ENCODE data around the gene SLC17A5. TPM values are rescaled to one million over a fixed set of nuclear protein-coding genes. Genes with fewer than 3 reads are reported as not detected.
"Not testable (repeated sequence)": the region's sequence is repeated elsewhere in the genome, so short reads cannot be mapped to it uniquely, and the experiment has no call there.

SLC17A5 gene
- total and polyA plus RNA-seq, 9 donors = 13.5 to 24.8 (median 19.1) TPM

GRCh38 chr6:73558624-73559398 is 95.0 kb downstream of the SLC17A5 start:
- no peak for DNase-seq
- no peak overlapping the region for H3K4me3 ChIP-seq (ENCODE audit: low read length)
- no peaks in the 10 kb centered on the region for H3K36me3 ChIP-seq (ENCODE audit: control insufficient read depth, insufficient read depth, low read length)
- H3K4me1 ChIP-seq (ENCODE audit: control insufficient read depth, insufficient read depth, low read length) = peaks cover 2% of the 10 kb centered on the region
- 47% methylated on average over 3 of the region's 4 CpGs for WGBS (ENCODE audit: insufficient coverage)
- no peaks in the 10 kb centered on the region for H3K9me3 ChIP-seq (replicated peaks; ENCODE audit: control insufficient read depth, low read depth, low read length)
- H3K27me3 ChIP-seq (ENCODE audit: control insufficient read depth, insufficient read depth, low read length) = no peaks in the 10 kb centered on the region
- H3K27ac ChIP-seq (ENCODE audit: low read length) = no peak overlapping the region

GRCh38 chr6:73556836-73557235 is 97.0 kb downstream of the SLC17A5 start:
- H3K27ac ChIP-seq (ENCODE audit: low read length) = peak overlapping the region; percentile 20
- no peaks in the 10 kb centered on the region for H3K27me3 ChIP-seq (ENCODE audit: control insufficient read depth, insufficient read depth, low read length)
- no peak overlapping the region for H3K4me3 ChIP-seq (ENCODE audit: low read length)
- DNase-seq = peak; percentile 28
- H3K9me3 ChIP-seq (replicated peaks; ENCODE audit: control insufficient read depth, low read depth, low read length) = no peaks in the 10 kb centered on the region
- no peaks in the 10 kb centered on the region for H3K36me3 ChIP-seq (ENCODE audit: control insufficient read depth, insufficient read depth, low read length)
- peaks cover 2% of the 10 kb centered on the region for H3K4me1 ChIP-seq (ENCODE audit: control insufficient read depth, insufficient read depth, low read length)
- WGBS (ENCODE audit: insufficient coverage) = no CpG with 5 or more reads among the region's 1 CpG

- not testable (repeated sequence) for H3K9me3 ChIP-seq (replicated peaks; ENCODE audit: control insufficient read depth, low read depth, low read length); DNase-seq; H3K4me1 ChIP-seq (ENCODE audit: control insufficient read depth, insufficient read depth, low read length); H3K4me3 ChIP-seq (ENCODE audit: low read length); H3K27ac ChIP-seq (ENCODE audit: low read length); H3K27me3 ChIP-seq (ENCODE audit: control insufficient read depth, insufficient read depth, low read length); H3K36me3 ChIP-seq (ENCODE audit: control insufficient read depth, insufficient read depth, low read length)
- 80% methylated on average over 2 of the region's 11 CpGs for WGBS (ENCODE audit: insufficient coverage)
Measured at GRCh38 chr6:73555380-73555949, 98.3 kb downstream of the SLC17A5 start.

GRCh38 chr6:73551115-73551514 is 102.7 kb downstream of the SLC17A5 start:
- H3K27ac ChIP-seq (ENCODE audit: low read length); H3K4me1 ChIP-seq (ENCODE audit: control insufficient read depth, insufficient read depth, low read length); H3K4me3 ChIP-seq (ENCODE audit: low read length); H3K27me3 ChIP-seq (ENCODE audit: control insufficient read depth, insufficient read depth, low read length); H3K36me3 ChIP-seq (ENCODE audit: control insufficient read depth, insufficient read depth, low read length); DNase-seq; H3K9me3 ChIP-seq (replicated peaks; ENCODE audit: control insufficient read depth, low read depth, low read length): not testable (repeated sequence)
- WGBS (ENCODE audit: insufficient coverage) = no CpG with 5 or more reads among the region's 4 CpGs

GRCh38 chr6:73548458-73549446 is 105.0 kb downstream of the SLC17A5 start:
- 58% methylated on average over 2 of the region's 12 CpGs for WGBS (ENCODE audit: insufficient coverage)
- Histone ChIP-seq H3K36me3 (ENCODE audit: control insufficient read depth, insufficient read depth, low read length) (no peaks in the 10 kb centered on the region), H3K4me1 (ENCODE audit: control insufficient read depth, insufficient read depth, low read length) (no peaks in the 10 kb centered on the region), H3K27me3 (ENCODE audit: control insufficient read depth, insufficient read depth, low read length) (no peaks in the 10 kb centered on the region), H3K27ac (ENCODE audit: low read length) (no peak overlapping the region), H3K4me3 (ENCODE audit: low read length) (no peak overlapping the region), H3K9me3 (replicated peaks; ENCODE audit: control insufficient read depth, low read depth, low read length) (no peaks in the 10 kb centered on the region)
- DNase-seq = no peak

- no peaks in the 10 kb centered on the region for H3K27me3 ChIP-seq (ENCODE audit: control insufficient read depth, insufficient read depth, low read length)
- H3K36me3 ChIP-seq (ENCODE audit: control insufficient read depth, insufficient read depth, low read length) = no peaks in the 10 kb centered on the region
- no peaks in the 10 kb centered on the region for H3K9me3 ChIP-seq (replicated peaks; ENCODE audit: control insufficient read depth, low read depth, low read length)
- H3K4me1 ChIP-seq (ENCODE audit: control insufficient read depth, insufficient read depth, low read length) = no peaks in the 10 kb centered on the region
- no peak for DNase-seq
- no peak overlapping the region for H3K4me3 ChIP-seq (ENCODE audit: low read length)
- no CpG with 5 or more reads among the region's 1 CpG for WGBS (ENCODE audit: insufficient coverage)
- no peak overlapping the region for H3K27ac ChIP-seq (ENCODE audit: low read length)
Measured at GRCh38 chr6:73547036-73547435, 106.8 kb downstream of the SLC17A5 start.

Other genes with a start within 250 kb of the SLC17A5 start
- 5.2 TPM for gene CGAS, start 201.7 kb downstream of the SLC17A5 start, total RNA-seq
- 1 to 10 TPM; 4.3 to 6.4 (median 4.3) TPM for gene CGAS, start 201.7 kb downstream of the SLC17A5 start, polyA plus RNA-seq (ENCODE audit: insufficient read depth in 1 of 8, insufficient read length in 8 of 8, low replicate concordance in 1 of 8)
- 23.9 TPM for gene MTO1, start 192.3 kb downstream of the SLC17A5 start, total RNA-seq
- gene MTO1, start 192.3 kb downstream of the SLC17A5 start, polyA plus RNA-seq (ENCODE audit: insufficient read depth in 1 of 8, insufficient read length in 8 of 8, low replicate concordance in 1 of 8) = 10 to 100 TPM; 14.6 to 19.7 (median 17.0) TPM
- gene EEF1A1, start 133.0 kb downstream of the SLC17A5 start, total RNA-seq = 27,283 TPM
- over 10,000 TPM; 20,564 to 26,185 (median 22,549) TPM for gene EEF1A1, start 133.0 kb downstream of the SLC17A5 start, polyA plus RNA-seq (ENCODE audit: insufficient read depth in 1 of 8, insufficient read length in 8 of 8, low replicate concordance in 1 of 8)
- gene CD109, start 42.2 kb upstream of the SLC17A5 start, total RNA-seq = 21.1 TPM
- 10 to 100 TPM in 6 of 8 donors, 1 to 10 TPM in 2; 9.6 to 23.6 (median 15.6) TPM for gene CD109, start 42.2 kb upstream of the SLC17A5 start, polyA plus RNA-seq (ENCODE audit: insufficient read depth in 1 of 8, insufficient read length in 8 of 8, low replicate concordance in 1 of 8)

Data from muscle of leg (tissue), 11 donors.